ENCODE results near the gene COL8A2.

DNA sequence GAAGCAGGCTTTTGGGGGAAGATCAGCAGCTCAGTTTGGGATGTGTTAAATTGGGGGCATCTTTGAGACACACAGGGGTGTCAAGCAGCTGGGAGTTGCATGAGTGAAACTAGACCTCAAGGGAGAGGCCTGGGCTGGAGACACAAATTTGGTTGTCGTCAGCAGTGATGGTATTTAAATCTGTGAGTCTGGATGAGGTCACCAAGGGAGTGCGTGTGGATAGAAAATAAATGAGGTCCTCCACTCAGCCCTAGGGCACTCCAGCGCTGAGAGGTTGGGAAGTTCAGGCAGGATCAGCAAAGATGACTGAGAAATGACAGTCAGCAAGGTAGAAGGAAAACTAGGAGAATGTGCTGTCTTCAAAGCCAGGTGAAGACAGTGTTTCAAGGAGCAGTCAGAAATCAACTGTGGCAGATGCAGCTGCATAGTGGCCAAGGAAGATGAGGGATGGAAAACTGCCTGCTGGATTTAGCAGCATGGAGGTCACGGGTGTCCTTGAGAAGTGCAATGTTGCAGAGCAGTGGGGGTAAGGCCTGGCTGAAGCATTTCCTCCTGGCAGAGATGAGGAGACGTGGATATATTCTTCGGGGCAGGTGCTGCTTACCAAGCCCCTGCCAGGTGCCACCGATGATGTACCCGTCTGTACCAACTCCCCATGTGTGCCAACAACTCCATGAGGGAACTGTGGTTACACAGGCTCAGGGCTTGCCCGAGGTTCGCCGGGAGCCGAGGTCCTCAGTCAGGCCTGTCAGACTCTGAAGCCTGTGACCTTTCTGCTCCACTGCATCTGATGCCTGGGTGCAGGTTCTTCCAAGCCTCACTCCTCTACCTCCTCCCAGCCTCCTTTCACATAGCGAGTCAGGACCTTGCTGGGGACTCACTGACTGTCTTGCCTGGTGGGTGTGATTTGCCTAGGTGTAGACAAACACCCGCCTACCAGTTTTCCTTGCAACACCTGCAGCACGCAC is 42.2 kb upstream of the COL8A2 start:
- no peak for TF ChIP-seq CTCF (IDR thresholded peaks at IDR 0.05)
- no peak for TF ChIP-seq POLR2A (IDR thresholded peaks at IDR 0.05)
